HG03354 (cell line): ENCODE data around the gene CTSW.
"Not testable (repeated sequence)": the region's sequence is repeated elsewhere in the genome, so short reads cannot be mapped to it uniquely, and the experiment has no call there.

Source experiments
- ATAC-seq: cut with Tn5 transposase; IDR thresholded peaks from one replicate; pipeline ENCODE4 v1.9.1; 2021; ENCODE audit warnings: mild to moderate bottlenecking; ENCODE audit not compliant: unreplicated experiment, poor library complexity, severe bottlenecking

CTSW gene

GRCh38 chr11:65883786-65884715, 4.4 kb downstream of the CTSW start:
- no peak for ATAC-seq

GRCh38 chr11:65884716-65885092, 5.1 kb downstream of the CTSW start:
- peak; percentile 44 for ATAC-seq

GRCh38 chr11:65885231-65885630, 5.6 kb downstream of the CTSW start:
- ATAC-seq, result no peak

GRCh38 chr11:65885808-65886536, 6.3 kb downstream of the CTSW start:
- no peak for ATAC-seq

- no peak for ATAC-seq
Measured at GRCh38 chr11:65886826-65887722, 7.4 kb downstream of the CTSW start.

GRCh38 chr11:65887723-65888162, 8.1 kb downstream of the CTSW start:
- ATAC-seq, result no peak

GRCh38 chr11:65888163-65888814, 8.7 kb downstream of the CTSW start, which contains the start of gene FIBP:
FIBP (minus strand) TSS chr11:65888471; CDS start chr11:65888418, 53 bp downstream.
- ATAC-seq, result peak; percentile 43

GRCh38 chr11:65890324-65891218, 10.9 kb downstream of the CTSW start, which contains the start of gene CCDC85B:
CCDC85B (plus strand) TSS chr11:65890673; CDS start chr11:65890784, 111 bp downstream.
- peak; percentile 56 for ATAC-seq

- no peak for ATAC-seq
Measured at GRCh38 chr11:65891219-65892136, 11.8 kb downstream of the CTSW start.

GRCh38 chr11:65892137-65892540, 12.5 kb downstream of the CTSW start:
- ATAC-seq, result not testable (repeated sequence)

- no peak for ATAC-seq
Measured at GRCh38 chr11:65892661-65893317, 13.2 kb downstream of the CTSW start.

- ATAC-seq, result no peak
Measured at GRCh38 chr11:65894034-65894591, 14.5 kb downstream of the CTSW start.

GRCh38 chr11:65895482-65895981, 15.9 kb downstream of the CTSW start:
- no peak for ATAC-seq

- ATAC-seq, result no peak
Measured at GRCh38 chr11:65896034-65896999, 16.7 kb downstream of the CTSW start.

GRCh38 chr11:65897020-65897471, 17.4 kb downstream of the CTSW start:
- ATAC-seq, result no peak
